ENCODE measurements around the gene DNAH9.

Gene DNAH9

DNA sequence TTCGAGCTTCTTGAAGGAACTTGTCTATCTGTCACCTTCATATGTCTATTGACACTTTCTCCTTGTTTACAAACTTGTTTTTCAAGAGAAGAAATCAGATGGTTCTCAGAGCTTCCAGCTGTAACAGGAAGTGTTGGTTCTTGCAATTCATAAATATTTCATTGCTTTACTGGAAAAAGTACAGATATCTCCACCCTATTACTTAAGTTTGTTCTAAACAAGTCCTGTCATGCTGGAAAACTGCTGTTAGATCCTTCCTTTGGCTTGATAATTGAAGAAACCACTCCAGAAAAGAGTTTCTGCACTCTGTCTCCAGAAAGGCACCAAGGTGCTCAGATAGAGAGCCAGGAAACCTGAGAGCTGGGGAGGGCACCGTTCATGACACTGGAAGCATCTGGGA, 181.6 kb downstream of the DNAH9 start:
- DNase-seq = no peak

DNA sequence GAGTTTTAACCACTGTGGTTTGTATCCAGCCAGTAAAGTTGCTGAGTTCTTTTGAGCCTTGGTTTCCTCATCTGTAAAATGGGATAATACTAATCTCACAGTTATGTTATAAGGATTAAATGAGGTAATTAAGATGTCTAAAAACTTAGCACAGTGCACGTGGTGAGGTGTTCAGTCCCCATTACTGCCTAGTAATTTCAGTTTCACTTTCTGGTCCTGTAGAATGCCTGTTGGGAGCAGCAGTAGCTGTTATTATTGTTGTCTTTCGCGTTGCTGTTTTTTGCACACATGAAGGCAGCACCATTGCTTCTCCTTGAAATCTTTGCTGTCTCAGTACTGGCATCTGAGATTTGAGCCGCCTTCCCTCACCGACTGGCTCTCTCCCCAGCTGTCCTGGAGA, 182.4 kb downstream of the DNAH9 start:
- DNase-seq = no peak

DNA sequence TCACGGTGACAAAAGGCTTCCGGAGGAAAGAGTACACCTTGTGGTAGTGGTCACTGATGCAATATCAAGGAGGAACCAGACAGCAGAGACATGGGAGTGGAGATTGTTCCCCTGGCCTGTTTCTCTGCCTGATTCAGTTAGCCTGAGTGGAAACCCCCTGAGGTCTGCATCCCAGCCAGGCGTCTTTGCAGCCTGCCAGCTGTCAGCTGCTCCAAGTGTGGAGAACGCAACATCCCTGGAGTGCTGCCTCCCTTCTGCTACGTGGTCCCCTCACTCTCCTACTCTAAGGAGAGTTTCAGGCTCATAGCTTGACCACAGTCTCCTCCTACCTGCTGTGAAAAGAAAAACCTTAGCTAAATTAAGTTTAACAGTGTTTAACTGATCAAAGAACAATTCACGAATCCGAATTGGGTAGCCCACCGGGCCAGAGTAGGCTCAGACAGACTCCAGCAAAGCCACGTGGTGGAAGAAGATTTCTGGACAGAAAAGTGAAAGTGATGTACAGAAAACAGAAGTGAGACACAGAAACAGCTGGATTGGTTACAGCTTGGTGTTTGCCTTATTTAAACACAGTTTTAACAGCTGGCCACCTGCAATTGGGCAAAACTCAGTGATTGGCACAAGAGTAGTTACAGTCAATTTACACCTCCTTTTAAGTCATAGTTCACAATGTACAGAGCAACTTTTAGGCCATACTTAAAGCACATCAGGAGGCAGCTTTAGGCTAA, 188.6 kb downstream of the DNAH9 start:
- DNase-seq = no peak

DNA sequence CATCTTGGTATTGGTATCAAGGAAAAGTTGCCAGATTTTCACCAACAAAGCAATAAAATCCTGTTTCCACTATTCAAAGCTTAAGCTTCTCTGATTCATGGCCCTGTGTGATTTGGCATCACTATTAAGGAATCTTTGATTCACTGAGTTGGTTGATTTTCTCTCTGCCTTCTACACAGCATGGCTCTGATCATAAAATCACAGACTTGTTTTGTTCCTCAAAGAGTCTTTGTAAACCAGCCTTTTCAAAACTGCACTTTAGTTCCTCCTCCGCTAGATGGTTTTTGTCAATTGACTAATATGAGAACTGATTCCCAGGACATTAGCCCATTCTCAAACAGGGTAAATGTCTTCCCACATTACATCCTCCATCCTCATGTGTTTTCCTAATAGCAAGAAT, 197.6 kb downstream of the DNAH9 start:
- no peak for DNase-seq

DNA sequence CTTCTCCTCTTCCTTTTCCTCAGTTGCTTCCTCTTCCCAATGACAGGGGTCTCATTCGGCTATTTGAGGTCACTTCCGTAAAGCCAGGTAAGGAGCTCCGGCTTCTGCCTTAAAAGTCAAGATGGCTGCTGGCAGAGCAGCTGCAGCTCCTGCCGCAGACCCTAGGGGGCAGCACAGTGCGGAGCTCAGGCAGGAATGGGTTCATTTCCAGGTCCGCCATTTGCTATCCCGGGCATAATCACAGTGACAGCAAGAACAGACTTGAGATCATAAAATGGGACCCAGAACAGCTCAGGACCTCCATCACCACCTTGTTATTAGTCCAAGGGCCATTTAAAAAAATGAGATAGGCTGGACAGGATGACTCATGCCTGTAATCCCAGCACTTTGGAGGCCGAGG, 199.5 kb downstream of the DNAH9 start:
- DNase-seq = no peak

DNA sequence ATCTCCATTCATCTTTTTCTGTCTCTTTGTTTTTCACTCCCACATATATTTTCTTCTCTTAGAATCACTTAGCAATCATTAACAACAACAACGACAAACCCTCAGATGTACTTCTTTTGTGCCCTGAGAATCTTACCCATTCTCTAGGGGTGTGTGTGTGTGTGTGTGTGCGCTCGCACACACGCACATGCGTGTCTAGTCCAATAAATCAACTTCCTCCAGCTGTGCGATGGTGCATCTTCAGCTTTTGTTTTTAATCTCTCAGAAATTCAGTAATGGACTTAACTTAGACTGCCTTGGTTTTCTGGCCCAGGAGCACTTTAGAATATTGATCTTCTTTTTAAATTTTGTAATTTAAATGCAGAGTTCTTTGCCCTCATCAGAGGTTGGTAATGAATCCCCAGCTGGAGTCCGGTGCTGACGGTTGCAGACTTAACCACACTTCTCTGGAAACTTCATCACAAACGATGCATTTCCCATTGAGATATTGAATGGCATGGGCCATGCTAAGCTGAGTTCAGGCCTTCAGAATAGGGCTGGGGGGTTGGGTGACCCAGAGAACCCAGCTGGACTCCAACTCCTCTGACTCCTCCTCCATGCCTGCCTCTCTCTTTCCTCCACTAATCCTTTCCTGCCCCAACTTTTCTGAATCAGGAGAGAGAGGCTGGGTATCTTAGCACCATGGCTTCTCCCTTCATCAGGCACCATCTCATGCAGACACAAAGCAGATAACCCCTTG, 205.1 kb downstream of the DNAH9 start:
- DNase-seq = no peak

DNA sequence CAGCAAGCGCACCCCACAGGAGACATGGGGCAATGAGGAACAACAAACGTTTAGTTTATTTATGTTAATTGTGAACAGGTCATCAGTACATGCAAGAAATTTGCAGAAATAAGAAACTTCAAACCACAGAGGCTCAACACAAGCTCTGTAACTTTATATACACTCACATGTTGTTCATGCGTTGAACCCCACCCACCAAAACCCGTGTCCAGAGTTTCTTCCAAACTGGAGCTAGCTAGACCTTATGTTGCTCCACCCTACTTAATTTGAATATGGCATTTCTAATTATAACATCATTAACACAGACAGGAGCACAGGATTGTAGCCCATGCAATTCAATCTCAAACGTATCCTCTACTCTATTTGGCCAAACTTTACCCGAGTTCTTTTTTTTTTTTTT, 206.9 kb downstream of the DNAH9 start:
- no peak for DNase-seq

DNA sequence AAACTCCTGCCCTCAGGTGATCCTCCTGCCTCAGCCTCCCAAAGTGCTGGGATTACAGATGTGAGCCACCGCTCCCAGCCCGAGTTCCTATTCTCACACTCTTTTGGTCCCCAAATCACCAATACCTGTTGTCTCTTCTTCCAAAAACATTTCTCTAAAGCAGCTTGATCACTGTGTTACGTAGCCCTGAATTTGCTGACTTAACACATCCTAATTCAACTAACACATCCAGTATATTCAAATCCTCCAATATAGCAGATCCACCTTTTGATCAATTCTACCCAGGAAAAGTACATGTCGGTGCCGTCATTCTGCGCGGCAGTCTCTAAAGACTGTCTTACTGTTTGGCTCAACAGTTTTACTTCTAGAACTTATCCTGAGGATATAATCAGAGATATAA, 207.7 kb downstream of the DNAH9 start:
- DNase-seq = no peak

DNA sequence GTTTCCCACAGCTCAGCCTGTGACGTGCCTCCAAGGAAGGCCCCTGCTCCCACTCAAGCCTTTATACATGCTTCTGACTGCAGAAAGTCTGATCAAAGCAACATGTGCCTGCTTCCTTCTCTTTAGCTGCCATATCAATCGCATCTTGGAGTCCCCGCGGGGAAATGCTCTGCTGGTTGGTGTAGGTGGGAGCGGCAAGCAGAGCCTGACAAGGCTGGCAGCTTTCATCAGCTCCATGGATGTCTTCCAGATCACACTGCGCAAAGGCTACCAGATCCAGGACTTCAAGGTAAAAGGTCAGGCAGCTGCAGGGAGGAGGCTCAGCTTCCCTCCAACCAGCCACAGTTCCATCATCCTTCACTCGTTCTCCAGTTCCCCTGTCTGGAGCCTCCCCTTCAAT, 209.3 kb downstream of the DNAH9 start:
- DNase-seq = no peak

DNA sequence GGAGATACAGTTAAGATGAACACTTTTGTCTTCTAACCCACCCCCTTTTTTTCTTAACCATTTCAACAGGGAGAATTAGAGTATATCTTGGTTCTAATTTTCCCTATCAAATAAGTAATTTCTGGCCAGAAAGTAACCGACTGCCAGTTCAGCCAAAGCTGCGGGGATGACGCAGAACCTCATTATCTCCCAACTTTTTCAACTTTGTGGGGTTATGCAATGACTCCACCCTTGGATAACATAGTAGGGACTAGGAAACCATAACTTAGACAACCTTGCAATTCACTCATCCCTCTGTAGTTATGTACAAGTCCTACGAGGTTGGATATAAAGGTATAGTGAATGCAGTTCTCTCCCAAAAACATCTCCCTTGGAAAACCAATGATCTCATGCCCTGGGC, 215.0 kb downstream of the DNAH9 start:
- DNase-seq = no peak

DNA sequence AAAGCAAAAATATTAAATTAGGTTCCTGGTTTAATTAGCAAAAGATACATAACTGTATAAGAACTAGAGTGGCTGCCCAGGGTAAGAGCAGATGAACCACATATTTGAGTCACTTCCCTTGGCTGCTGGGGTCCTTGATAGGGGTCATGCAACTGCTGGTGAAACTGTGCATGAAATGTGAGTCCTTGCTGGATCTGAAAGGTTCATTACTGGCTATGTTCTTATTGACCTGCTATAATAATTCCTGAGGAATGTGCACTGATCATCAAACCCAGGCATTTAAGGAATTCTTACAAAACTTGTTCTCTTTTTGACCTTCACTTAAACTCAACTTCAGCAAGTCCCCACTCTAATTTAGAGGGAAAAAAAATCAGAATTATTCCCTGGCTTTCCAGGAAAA, 215.6 kb downstream of the DNAH9 start:
- DNase-seq = no peak

DNA sequence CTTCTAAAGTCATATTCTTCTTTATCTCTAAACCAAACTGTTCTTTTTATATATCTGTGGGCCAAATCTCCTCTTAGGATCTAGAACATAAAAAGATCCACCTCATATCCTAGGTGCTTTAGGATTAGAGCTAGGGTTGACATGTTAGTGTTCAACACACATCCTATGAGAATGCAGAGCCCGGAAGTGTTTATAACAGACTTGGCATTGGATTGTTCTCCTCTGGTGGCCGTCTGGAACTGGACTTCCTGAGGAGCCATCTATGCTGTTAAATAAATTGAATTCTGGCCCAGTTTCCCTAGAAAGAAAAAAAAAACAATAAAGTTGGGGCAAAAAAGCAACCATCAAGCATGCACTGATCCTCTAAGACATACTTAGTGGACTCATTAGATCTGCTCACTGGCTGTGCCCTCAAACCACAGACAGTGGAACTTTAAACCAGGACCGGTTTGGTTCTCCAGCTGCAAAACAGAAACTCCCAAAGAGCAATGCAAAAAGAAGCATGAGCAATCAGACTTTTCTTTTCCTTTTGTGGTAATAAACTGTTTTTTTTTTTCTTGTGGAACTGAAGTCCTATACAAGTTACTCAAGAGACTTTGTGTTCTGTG, 216.5 kb downstream of the DNAH9 start:
- DNase-seq = no peak

DNA sequence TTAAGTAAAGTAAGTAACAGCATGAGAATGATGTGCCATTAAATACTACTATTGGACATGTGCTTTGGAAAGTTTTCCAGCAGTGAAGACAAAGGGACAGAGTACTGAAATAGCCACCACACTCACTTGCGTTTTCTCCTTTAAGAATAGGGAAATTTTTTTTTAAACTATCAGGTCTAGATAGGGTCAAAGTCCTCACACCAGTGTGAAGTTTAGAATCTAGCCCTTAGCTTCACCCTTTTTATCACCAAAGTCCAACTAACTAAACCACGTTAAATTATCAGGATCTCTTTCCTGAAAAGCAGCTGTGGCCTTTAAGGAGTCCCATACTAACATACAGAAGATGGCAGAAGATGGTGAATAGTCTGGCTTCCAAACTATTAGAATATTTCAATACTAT, 218.1 kb downstream of the DNAH9 start:
- DNase-seq = no peak

DNA sequence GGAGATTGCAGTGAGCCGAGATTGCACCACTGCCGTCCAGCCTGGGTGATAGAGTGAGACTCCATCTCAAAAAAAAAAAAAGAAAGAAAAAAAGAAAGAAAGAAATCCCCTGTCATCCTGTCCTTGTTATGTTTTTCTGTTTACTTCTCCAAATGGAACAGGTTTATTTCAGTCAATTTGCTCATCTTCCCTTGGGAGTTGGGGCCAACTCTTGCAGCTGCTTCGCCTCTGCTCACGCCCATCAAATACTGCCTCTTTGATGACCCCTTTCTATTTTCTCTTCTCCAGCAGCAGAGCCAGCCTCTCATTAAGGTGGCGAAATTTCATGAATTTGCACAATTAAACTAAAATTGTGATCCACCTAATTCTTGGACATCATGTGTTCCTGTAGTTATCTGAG, 225.6 kb downstream of the DNAH9 start:
- DNase-seq = no peak

DNA sequence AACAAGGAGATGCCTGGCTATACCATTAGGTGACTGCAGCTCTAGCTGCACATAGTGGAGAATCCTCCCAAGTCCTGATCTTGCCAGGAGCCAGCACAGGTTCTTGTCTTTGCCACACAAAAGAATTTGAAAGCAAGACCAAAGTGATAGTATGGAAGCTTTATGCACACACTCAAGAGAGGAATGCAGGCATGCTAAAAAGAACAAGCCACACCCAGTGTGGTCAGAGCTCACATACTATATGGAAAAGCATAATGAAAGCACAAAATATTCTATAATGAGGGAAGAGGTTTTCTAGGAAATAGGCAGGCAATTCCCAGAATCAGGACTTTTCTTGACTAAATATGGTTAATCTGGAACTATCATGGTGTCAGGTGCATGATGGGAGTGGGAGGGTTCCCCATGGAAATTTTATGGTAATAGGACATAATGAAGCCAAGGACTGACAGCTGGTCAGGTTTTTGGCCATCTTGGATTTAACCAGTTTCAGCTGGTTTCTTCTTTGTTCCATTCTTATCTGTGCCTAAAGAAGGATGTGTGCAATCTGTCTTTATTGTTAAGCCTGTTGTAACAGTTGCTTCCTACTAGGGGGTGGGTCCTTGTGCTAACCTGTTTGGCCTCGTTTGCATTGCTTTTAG, 227.4 kb downstream of the DNAH9 start:
- no peak for DNase-seq

DNA sequence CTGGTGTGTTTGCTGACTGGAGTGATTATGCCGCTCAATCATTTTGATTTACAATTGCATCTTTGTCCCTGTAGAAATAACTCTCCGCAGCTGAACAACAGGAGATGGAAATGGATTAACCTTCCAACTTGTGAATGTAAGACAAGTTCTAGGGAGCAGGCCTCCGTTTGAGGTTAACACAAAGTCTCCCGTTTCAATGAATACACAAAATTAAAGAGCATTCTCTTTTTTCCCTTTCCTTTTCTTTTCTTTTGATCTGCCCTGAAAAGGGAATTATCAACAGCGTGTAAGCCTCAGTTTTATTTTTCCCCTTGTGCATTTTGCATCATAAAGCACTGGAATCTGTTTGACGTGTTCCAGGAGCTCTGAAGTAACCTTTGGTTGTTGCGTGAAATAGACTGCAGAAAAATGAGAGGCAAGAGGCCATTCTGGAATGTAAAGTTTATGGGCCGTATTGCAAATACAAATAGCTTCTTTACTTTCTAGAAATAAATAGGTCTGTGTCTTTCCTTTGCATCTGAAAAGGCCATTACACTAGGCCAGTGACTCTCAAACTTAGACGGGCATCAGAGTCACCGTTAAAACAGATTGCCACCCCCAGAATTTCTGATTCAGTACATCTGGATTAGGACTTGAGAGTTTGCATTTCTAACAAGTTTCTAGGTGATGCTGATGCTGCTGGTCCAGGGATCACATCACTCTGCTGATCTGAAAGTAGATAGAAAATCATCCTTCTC, 234.3 kb downstream of the DNAH9 start:
- no peak for DNase-seq

DNA sequence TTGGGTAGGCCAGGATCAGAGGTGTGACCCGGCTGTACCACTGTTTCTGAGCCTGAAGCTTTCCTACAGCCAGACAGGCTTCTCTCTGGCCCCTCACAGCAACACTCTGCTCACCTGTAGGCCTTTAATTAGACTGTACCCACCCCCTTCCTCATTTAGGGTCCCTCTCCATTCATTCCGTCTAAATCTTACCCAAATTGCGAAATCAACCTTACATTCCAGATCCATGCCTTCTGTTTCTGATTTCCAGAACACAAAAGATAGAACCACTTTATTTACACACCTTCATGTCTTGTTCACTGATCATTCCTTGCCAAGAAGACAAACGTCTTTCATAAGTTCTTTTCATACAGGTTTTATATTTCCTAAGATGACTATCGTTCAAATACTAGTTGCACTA, 238.2 kb downstream of the DNAH9 start:
- no peak for DNase-seq

DNA sequence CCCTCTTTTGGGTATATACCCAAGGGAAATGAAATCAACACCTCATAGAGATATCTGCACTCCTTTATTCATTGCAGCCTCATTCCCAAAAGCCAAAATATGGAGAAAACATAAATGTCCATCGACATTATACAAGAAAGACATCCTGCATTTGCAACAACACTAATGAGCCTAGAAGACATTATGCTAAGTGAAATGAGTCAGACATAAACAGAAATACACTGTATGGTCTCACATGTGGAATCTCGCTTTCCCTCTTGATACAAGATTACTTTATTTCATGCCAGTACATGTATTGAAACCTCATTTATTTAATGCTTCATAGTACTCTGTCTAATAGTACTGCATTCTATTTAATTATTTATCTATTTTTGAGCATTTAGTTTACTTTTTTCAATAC, 241.8 kb downstream of the DNAH9 start:
- no peak for DNase-seq

DNA sequence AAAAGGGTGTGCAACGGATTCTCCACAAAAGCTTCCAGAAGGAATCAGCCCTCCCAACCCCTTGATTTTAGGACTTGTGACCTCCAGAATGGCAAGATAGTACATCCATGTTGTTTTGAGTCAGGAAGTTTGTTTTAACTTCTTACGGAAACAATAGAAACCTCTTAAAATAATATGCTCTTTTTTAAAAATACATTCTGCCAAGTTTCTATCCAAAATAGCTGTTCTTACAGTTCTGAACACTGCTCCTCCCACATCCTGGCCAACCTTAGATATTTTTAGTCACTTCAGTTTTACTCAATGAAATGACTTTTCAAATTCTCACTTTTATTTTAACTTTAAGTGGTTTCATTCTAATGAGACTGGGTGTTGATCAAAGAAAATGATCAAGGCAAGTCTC, 242.6 kb downstream of the DNAH9 start:
- DNase-seq = no peak

DNA sequence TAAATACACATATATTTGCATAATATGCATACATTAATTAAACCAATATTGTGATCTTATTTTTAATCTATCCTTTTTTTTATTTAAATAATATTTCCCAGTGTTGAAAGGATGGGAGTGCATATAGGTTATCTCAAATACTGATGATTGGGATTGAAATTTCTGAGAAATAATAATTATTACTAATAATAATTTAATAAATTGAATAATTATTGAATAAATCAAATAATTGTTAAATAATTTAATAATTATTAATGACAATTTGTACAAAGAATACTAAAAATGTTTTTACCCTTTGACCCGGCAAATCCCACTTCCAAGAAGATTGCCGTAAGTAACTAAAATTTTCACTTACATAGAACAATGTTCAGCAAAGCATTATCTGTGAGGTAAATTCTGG, 250.1 kb downstream of the DNAH9 start:
- no peak for DNase-seq

DNA sequence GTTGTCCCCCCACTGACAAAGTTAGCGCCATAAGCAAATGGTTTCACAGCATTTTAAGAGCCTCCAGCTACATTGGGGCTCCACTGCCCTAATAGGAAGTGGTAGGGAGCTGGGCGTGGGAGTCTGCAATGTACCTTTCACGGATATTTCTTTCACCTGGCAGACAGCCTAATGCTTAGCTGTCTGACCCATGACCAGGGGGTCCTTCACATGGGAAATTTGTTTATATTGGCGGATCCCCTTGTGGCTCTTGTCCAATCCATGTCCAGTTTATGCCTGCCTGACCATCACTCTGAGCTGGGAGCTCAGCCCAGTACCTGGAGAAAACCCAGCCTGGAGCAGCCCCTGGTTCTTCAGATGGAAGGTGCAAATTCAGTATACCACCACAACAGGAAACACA, 254.0 kb downstream of the DNAH9 start:
- DNase-seq = no peak

DNA sequence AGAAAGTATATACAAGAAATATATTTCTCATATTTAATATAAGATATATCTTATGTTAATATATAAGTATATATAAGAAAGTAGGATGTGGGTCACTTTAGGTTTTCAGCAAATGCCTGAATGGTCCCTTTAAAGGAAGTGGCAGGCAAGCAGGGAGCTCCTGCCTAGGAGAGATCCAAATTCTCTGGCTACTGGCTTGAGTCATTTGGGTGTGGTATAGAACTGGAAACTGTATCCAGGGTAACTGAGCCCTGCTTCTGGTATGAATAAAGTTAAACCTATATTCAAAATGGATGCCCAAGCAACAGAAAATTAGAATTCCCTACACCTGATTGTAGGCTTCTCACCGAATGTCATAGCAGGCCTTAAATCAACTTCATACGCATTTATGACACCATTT, 254.6 kb downstream of the DNAH9 start:
- DNase-seq = no peak

Measured in COR-L47 (cell line).